HEK293 (cell line): ENCODE measurements around the gene BTBD8.

Experiments
- FEZF1 ChIP-seq: fragments of 450-650 bp; formaldehyde crosslinking; IDR thresholded peaks from 2 replicates; pipeline ENCODE4 v1.5.1; 2016; ENCODE audit warnings: missing biosample characterization, missing genetic modification characterization
- GLIS1 ChIP-seq: fragments of 450-650 bp; formaldehyde crosslinking; IDR thresholded peaks from 2 replicates; pipeline ENCODE4 v1.5.1; 2016; ENCODE audit warnings: missing biosample characterization, missing genetic modification characterization
- KLF7 ChIP-seq: fragments of 450-650 bp; formaldehyde crosslinking; IDR thresholded peaks from 2 replicates; pipeline ENCODE4 v1.5.1; 2016; ENCODE audit warnings: missing biosample characterization, missing genetic modification characterization, borderline replicate concordance
- OVOL3 ChIP-seq: fragments of 450-650 bp; formaldehyde crosslinking; IDR thresholded peaks from 2 replicates; pipeline ENCODE4 v1.5.1; 2016; ENCODE audit warnings: missing biosample characterization, missing genetic modification characterization
- SP2 ChIP-seq: fragments of 450-650 bp; formaldehyde crosslinking; IDR thresholded peaks from 2 replicates; pipeline ENCODE4 v1.5.1; 2016; ENCODE audit warnings: missing biosample characterization, missing genetic modification characterization
- SP7 ChIP-seq: fragments of 450-650 bp; formaldehyde crosslinking; IDR thresholded peaks from 2 replicates; pipeline ENCODE4 v1.5.1; 2016; ENCODE audit warnings: missing biosample characterization, missing genetic modification characterization
- YY2 ChIP-seq: fragments of 450-650 bp; formaldehyde crosslinking; IDR thresholded peaks from 2 replicates; pipeline ENCODE4 v1.5.1; 2016; ENCODE audit warnings: missing biosample characterization, missing genetic modification characterization
- ZBTB17 ChIP-seq: fragments of 450-650 bp; formaldehyde crosslinking; IDR thresholded peaks from 2 replicates; pipeline ENCODE4 v1.5.1; 2016; ENCODE audit warnings: missing biosample characterization, missing genetic modification characterization
- ZBTB21 ChIP-seq: fragments of 450-650 bp; formaldehyde crosslinking; IDR thresholded peaks from 2 replicates; pipeline ENCODE4 v1.5.1; 2017; ENCODE audit warnings: missing biosample characterization, missing genetic modification characterization
- ZBTB8A ChIP-seq: fragments of 450-650 bp; formaldehyde crosslinking; IDR thresholded peaks from 2 replicates; pipeline ENCODE4 v1.5.1; 2016; ENCODE audit warnings: missing biosample characterization, missing genetic modification characterization
- ZIC2 ChIP-seq: fragments of 450-650 bp; formaldehyde crosslinking; IDR thresholded peaks from 2 replicates; pipeline ENCODE4 v1.5.1; 2016; ENCODE audit warnings: missing biosample characterization, missing genetic modification characterization
- ZNF10 ChIP-seq: fragments of 450-650 bp; formaldehyde crosslinking; IDR thresholded peaks from 2 replicates; pipeline ENCODE4 v1.5.1; 2017; ENCODE audit warnings: missing biosample characterization, missing genetic modification characterization
- ZNF16 ChIP-seq: fragments of 450-650 bp; formaldehyde crosslinking; IDR thresholded peaks from 2 replicates; pipeline ENCODE4 v1.5.1; 2016; ENCODE audit warnings: low read depth, missing biosample characterization, missing genetic modification characterization
- ZNF202 ChIP-seq: fragments of 450-650 bp; formaldehyde crosslinking; IDR thresholded peaks from 2 replicates; pipeline ENCODE4 v1.5.1; 2016; ENCODE audit warnings: missing biosample characterization, missing genetic modification characterization, borderline replicate concordance
- ZNF214 ChIP-seq: fragments of 450-650 bp; formaldehyde crosslinking; IDR thresholded peaks from 2 replicates; pipeline ENCODE4 v1.5.1; 2017; ENCODE audit warnings: missing biosample characterization, mild to moderate bottlenecking, missing genetic modification characterization, borderline replicate concordance
- ZNF248 ChIP-seq: fragments of 450-650 bp; formaldehyde crosslinking; IDR thresholded peaks from 2 replicates; pipeline ENCODE4 v1.5.1; 2017; ENCODE audit warnings: missing biosample characterization, missing genetic modification characterization
- ZNF302 ChIP-seq: fragments of 450-650 bp; formaldehyde crosslinking; IDR thresholded peaks from 2 replicates; pipeline ENCODE4 v1.5.1; 2016; ENCODE audit warnings: missing biosample characterization, missing genetic modification characterization, low read depth
- ZNF354C ChIP-seq: fragments of 450-650 bp; formaldehyde crosslinking; IDR thresholded peaks from 2 replicates; pipeline ENCODE4 v1.5.1; 2016; ENCODE audit warnings: missing biosample characterization, missing genetic modification characterization, low read depth, borderline replicate concordance
- ZNF366 ChIP-seq: fragments of 450-650 bp; formaldehyde crosslinking; conservative IDR thresholded peaks from 2 replicates; pipeline ENCODE4 v1.5.1; 2016; ENCODE audit warnings: missing biosample characterization, missing genetic modification characterization
- ZNF549 ChIP-seq: fragments of 450-650 bp; IDR thresholded peaks from 2 replicates; pipeline ENCODE4 v1.5.1; 2018; ENCODE audit warnings: missing biosample characterization, missing genetic modification characterization, mild to moderate bottlenecking, inconsistent platforms, moderate library complexity
- ZNF555 ChIP-seq: fragments of 450-650 bp; formaldehyde crosslinking; conservative IDR thresholded peaks from 2 replicates; pipeline ENCODE4 v1.5.1; 2017; ENCODE audit warnings: missing biosample characterization, mild to moderate bottlenecking, missing genetic modification characterization, inconsistent platforms
- ZNF561 ChIP-seq: fragments of 450-650 bp; IDR thresholded peaks from 2 replicates; pipeline ENCODE4 v1.5.1; 2018; ENCODE audit warnings: missing biosample characterization, missing genetic modification characterization, borderline replicate concordance
- ZNF624 ChIP-seq: fragments of 450-650 bp; formaldehyde crosslinking; IDR thresholded peaks from 2 replicates; pipeline ENCODE4 v1.5.1; 2017; ENCODE audit warnings: missing biosample characterization, missing genetic modification characterization
- ZNF664 ChIP-seq: fragments of 450-650 bp; formaldehyde crosslinking; IDR thresholded peaks from 2 replicates; pipeline ENCODE4 v1.5.1; 2016; ENCODE audit warnings: missing biosample characterization, missing genetic modification characterization
- ZNF707 ChIP-seq: fragments of 450-650 bp; formaldehyde crosslinking; IDR thresholded peaks from 2 replicates; pipeline ENCODE4 v1.5.1; 2016; ENCODE audit warnings: missing biosample characterization, missing genetic modification characterization
- ZNF791 ChIP-seq: fragments of 450-650 bp; formaldehyde crosslinking; IDR thresholded peaks from 2 replicates; pipeline ENCODE4 v1.5.1; 2016; ENCODE audit warnings: missing biosample characterization, missing genetic modification characterization
- TF ChIP-seq, protein P1 (sequence below): fragments of 450-650 bp; formaldehyde crosslinking; IDR thresholded peaks from 2 replicates; pipeline ENCODE4 v1.5.1; 2016; ENCODE audit warnings: missing biosample characterization, missing genetic modification characterization
- TF ChIP-seq, protein P2 (sequence below): sonication (generic); formaldehyde crosslinking; IDR thresholded peaks from 2 replicates; pipeline ENCODE4 v1.8.1; 2022; ENCODE audit warnings: mild to moderate bottlenecking, moderate library complexity, missing genetic modification reagents
- TF ChIP-seq, protein P3 (sequence below): fragments of 450-650 bp; formaldehyde crosslinking; IDR thresholded peaks from 2 replicates; pipeline ENCODE4 v1.5.1; 2016; ENCODE audit warnings: missing biosample characterization, missing genetic modification characterization
- TF ChIP-seq, protein P4 (sequence below): fragments of 450-650 bp; formaldehyde crosslinking; IDR thresholded peaks from 2 replicates; pipeline ENCODE4 v1.5.1; 2016; ENCODE audit warnings: missing biosample characterization, missing genetic modification characterization
- TF ChIP-seq, protein P5 (sequence below): fragments of 450-650 bp; formaldehyde crosslinking; IDR thresholded peaks from 2 replicates; pipeline ENCODE4 v1.5.1; 2016; ENCODE audit warnings: missing biosample characterization, missing genetic modification characterization
- TF ChIP-seq, protein P6 (sequence below): fragments of 450-650 bp; formaldehyde crosslinking; IDR thresholded peaks from 2 replicates; pipeline ENCODE4 v1.5.1; 2016; ENCODE audit warnings: missing biosample characterization, missing genetic modification characterization

Gene BTBD8

DNA sequence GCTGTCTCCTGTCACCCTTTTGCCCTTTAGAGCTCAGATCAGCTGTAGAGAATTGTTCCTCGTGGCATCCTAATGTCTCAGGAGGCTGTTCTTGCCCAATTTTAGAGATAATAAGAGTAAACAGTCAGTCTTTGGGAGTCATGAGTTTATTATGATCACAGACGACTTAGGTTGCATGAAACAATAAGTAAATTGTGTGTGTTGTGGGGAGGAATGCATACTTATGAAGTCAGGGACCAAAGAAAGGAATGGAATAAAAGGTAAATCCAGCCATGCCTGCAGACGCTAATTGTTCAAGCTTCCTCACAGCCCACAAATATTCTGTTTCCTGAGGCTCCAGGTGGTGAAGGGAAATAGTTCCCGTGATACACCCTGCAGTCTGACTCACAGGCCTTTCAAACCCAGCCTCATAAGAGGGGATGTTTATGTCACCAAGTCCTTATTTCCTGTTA lies 49.5 kb upstream of the BTBD8 start (continued):
- TF ChIP-seq, protein P1, sequence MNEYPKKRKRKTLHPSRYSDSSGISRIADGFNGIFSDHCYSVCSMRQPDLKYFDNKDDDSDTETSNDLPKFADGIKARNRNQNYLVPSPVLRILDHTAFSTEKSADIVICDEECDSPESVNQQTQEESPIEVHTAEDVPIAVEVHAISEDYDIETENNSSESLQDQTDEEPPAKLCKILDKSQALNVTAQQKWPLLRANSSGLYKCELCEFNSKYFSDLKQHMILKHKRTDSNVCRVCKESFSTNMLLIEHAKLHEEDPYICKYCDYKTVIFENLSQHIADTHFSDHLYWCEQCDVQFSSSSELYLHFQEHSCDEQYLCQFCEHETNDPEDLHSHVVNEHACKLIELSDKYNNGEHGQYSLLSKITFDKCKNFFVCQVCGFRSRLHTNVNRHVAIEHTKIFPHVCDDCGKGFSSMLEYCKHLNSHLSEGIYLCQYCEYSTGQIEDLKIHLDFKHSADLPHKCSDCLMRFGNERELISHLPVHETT (tag by site-specific recombination), result no peak
- TF ChIP-seq, protein P2, sequence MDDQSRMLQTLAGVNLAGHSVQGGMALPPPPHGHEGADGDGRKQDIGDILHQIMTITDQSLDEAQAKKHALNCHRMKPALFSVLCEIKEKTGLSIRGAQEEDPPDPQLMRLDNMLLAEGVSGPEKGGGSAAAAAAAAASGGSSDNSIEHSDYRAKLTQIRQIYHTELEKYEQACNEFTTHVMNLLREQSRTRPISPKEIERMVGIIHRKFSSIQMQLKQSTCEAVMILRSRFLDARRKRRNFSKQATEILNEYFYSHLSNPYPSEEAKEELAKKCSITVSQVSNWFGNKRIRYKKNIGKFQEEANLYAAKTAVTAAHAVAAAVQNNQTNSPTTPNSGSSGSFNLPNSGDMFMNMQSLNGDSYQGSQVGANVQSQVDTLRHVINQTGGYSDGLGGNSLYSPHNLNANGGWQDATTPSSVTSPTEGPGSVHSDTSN (CRISPR knock-in tag), result no peak
- TF ChIP-seq ZNF248 (tag by site-specific recombination), result no peak
- TF ChIP-seq ZNF664 (tag by site-specific recombination), result no peak
- no peak for TF ChIP-seq ZNF214 (tag by site-specific recombination)
- TF ChIP-seq, protein P3, sequence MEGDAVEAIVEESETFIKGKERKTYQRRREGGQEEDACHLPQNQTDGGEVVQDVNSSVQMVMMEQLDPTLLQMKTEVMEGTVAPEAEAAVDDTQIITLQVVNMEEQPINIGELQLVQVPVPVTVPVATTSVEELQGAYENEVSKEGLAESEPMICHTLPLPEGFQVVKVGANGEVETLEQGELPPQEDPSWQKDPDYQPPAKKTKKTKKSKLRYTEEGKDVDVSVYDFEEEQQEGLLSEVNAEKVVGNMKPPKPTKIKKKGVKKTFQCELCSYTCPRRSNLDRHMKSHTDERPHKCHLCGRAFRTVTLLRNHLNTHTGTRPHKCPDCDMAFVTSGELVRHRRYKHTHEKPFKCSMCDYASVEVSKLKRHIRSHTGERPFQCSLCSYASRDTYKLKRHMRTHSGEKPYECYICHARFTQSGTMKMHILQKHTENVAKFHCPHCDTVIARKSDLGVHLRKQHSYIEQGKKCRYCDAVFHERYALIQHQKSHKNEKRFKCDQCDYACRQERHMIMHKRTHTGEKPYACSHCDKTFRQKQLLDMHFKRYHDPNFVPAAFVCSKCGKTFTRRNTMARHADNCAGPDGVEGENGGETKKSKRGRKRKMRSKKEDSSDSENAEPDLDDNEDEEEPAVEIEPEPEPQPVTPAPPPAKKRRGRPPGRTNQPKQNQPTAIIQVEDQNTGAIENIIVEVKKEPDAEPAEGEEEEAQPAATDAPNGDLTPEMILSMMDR (tag by site-specific recombination), result no peak
- TF ChIP-seq, protein P4, sequence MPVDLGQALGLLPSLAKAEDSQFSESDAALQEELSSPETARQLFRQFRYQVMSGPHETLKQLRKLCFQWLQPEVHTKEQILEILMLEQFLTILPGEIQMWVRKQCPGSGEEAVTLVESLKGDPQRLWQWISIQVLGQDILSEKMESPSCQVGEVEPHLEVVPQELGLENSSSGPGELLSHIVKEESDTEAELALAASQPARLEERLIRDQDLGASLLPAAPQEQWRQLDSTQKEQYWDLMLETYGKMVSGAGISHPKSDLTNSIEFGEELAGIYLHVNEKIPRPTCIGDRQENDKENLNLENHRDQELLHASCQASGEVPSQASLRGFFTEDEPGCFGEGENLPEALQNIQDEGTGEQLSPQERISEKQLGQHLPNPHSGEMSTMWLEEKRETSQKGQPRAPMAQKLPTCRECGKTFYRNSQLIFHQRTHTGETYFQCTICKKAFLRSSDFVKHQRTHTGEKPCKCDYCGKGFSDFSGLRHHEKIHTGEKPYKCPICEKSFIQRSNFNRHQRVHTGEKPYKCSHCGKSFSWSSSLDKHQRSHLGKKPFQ (tag by site-specific recombination), result no peak
- TF ChIP-seq FEZF1 (tag by site-specific recombination), result no peak
- TF ChIP-seq ZNF202, result no peak
- no peak for TF ChIP-seq ZBTB17 (tag by site-specific recombination)
- no peak for TF ChIP-seq KLF7 (tag by site-specific recombination)
- TF ChIP-seq ZNF16 (tag by site-specific recombination), result no peak
- TF ChIP-seq ZNF624, result no peak
- TF ChIP-seq, protein P5, sequence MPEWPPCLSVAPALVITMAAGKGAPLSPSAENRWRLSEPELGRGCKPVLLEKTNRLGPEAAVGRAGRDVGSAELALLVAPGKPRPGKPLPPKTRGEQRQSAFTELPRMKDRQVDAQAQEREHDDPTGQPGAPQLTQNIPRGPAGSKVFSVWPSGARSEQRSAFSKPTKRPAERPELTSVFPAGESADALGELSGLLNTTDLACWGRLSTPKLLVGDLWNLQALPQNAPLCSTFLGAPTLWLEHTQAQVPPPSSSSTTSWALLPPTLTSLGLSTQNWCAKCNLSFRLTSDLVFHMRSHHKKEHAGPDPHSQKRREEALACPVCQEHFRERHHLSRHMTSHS (tag by site-specific recombination), result no peak
- TF ChIP-seq ZNF10 (tag by site-specific recombination), result peak; percentile 72; the same call in 1 of the 2 replicates
- no peak for TF ChIP-seq ZNF561 (tag by site-specific recombination)
- TF ChIP-seq SP7 (tag by site-specific recombination), result 0 out of 2 replicates have a peak, but pooled peaks have one; percentile 3
- TF ChIP-seq ZNF354C, result no peak
- no peak for TF ChIP-seq SP2
- TF ChIP-seq ZIC2, result no peak
- no peak for TF ChIP-seq ZBTB21 (tag by site-specific recombination)
- no peak for TF ChIP-seq ZNF707 (tag by site-specific recombination)
- TF ChIP-seq YY2 (tag by site-specific recombination), result no peak
- TF ChIP-seq ZNF366 (tag by site-specific recombination), result peak; percentile 63; the same call in 1 of the 2 replicates
- TF ChIP-seq, protein P6, sequence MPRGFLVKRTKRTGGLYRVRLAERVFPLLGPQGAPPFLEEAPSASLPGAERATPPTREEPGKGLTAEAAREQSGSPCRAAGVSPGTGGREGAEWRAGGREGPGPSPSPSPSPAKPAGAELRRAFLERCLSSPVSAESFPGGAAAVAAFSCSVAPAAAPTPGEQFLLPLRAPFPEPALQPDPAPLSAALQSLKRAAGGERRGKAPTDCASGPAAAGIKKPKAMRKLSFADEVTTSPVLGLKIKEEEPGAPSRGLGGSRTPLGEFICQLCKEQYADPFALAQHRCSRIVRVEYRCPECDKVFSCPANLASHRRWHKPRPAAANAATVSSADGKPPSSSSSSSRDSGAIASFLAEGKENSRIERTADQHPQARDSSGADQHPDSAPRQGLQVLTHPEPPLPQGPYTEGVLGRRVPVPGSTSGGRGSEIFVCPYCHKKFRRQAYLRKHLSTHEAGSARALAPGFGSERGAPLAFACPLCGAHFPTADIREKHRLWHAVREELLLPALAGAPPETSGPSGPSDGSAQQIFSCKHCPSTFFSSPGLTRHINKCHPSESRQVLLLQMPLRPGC, result 0 out of 2 replicates have a peak, but pooled peaks have one; percentile 15
- no peak for TF ChIP-seq ZNF791
- TF ChIP-seq ZBTB8A (tag by site-specific recombination), result no peak
- no peak for TF ChIP-seq OVOL3 (tag by site-specific recombination)
- no peak for TF ChIP-seq ZNF302 (tag by site-specific recombination)
- TF ChIP-seq GLIS1 (tag by site-specific recombination), result 0 out of 2 replicates have a peak, but pooled peaks have one; percentile 24
- no peak for TF ChIP-seq ZNF555 (tag by site-specific recombination)
- no peak for TF ChIP-seq ZNF549 (tag by site-specific recombination)
